ENCODE data around the gene PJA2.

- TF ChIP-seq CTCF (IDR thresholded peaks at IDR 0.05) = no peak
- no peak for TF ChIP-seq POLR2A (IDR thresholded peaks at IDR 0.05)
- TF ChIP-seq POLR2AphosphoS5 (IDR thresholded peaks at IDR 0.05) = no peak
These were observed 12.8 kb downstream of the PJA2 start for GRCh38 chr5:109396965-109397364.

All from breast epithelium (tissue), 3 donors.